CD4-positive, alpha-beta T cell treated with Interleukin-15 for 4 hours (primary cell): ENCODE results near the gene CRY2.

Source experiments
- DNase-seq: peaks from one replicate; pipeline ENCODE4 v3.0.0-alpha.2; 2020; ENCODE audit warnings: low spot score

Gene CRY2

GRCh38 chr11:45930951-45931570 is 83.8 kb downstream of the CRY2 start:
- no peak for DNase-seq

GRCh38 chr11:45931739-45932138 is 84.5 kb downstream of the CRY2 start:
- no peak for DNase-seq

DNA sequence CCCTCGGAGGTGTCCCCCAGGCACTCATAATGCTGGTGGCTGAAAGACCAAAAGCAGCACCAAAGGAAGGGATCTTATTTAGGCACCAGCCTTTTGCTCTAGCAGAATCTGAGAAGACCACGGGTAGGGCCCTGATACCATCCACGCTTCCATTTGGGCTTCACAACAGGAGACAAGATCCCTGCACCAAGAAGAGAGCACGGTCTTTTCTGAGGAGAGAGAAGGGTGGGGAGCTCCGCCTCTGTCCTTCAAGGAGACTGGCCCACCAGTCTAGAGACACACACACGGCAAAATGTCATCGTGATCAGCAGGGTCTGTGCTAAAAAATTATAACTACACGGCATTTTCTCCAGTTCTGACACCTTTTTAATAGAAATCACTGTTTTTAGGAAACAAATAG is 84.9 kb downstream of the CRY2 start:
- no peak for DNase-seq
